AG04449 (cell line): ENCODE results near the gene MINDY4B.

Source experiments
- CTCF ChIA-PET: fragments of 350-600 bp; formaldehyde crosslinking; extraction: SDS; loops from one replicate; lab custom pipeline; 2021; ENCODE audit warnings: antibody characterized with exemption; lab: Yijun Ruan, JAX
- POLR2A ChIA-PET: fragments of 400-600, 350-600 bp; formaldehyde crosslinking; extraction: SDS; loops from one replicate; lab custom pipeline; 2020; ENCODE audit warnings: antibody characterized with exemption, inconsistent platforms; lab: Yijun Ruan, JAX
- DNase-seq: peaks from one replicate; pipeline ENCODE4 v3.0.0-alpha.2; 2010; ENCODE audit warnings: low read depth, low spot score
- H3K4me3 ChIP-seq: 2 replicates; pipeline ENCODE4 v1.5.1; 2011; ENCODE audit warnings: low read depth, mild to moderate bottlenecking, control low read depth, low read length
- TF ChIP-seq, protein P1 (sequence below): IDR thresholded peaks from one replicate; pipeline ENCODE4 v1.5.1; 2011; ENCODE audit warnings: mild to moderate bottlenecking, moderate library complexity, low read length, control low read depth, inconsistent platforms; ENCODE audit not compliant: insufficient read depth; ENCODE audit errors: missing control alignments

MINDY4B gene

GRCh38 chr3:150825916-150826377 lies 79.3 kb downstream of the MINDY4B start:
- no peak for DNase-seq
- POLR2A ChIA-PET, result no interaction called here
- CTCF ChIA-PET, result no interaction called here

DNA sequence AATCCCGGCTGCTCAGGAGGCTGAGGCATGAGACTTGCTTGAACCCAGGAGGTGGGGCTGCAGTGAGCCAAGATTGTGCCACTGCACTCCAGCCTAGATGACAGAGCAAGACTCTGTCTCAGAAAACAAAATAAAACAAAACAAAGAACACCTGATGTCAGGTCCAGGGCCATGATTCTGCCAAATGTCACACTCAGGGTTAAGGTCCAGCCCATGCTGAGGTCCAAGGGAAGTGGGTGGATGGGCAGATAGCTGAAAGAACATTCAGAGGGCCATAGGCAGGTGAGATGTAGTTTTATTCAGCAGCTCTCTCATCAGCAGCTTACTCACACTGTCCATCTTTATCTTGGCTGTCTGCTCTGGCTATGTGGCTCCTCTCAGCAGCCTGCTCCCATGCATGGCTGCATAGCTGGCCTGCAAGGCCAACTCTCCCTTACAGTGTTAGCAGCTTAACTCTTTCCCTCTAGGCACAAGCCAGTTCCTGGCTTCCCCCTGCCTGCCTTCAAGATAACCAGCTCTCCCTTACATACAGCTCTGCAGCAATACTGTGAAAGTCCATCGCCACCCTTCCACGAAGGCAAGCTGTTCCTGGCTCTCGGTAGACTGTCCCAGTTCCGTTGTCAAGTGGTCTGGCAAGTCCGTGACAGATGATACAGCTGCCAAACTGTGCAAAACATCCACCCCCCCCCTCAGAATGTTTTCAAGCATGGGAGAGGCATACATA lies 79.9 kb downstream of the MINDY4B start:
- TF ChIP-seq, protein P1, sequence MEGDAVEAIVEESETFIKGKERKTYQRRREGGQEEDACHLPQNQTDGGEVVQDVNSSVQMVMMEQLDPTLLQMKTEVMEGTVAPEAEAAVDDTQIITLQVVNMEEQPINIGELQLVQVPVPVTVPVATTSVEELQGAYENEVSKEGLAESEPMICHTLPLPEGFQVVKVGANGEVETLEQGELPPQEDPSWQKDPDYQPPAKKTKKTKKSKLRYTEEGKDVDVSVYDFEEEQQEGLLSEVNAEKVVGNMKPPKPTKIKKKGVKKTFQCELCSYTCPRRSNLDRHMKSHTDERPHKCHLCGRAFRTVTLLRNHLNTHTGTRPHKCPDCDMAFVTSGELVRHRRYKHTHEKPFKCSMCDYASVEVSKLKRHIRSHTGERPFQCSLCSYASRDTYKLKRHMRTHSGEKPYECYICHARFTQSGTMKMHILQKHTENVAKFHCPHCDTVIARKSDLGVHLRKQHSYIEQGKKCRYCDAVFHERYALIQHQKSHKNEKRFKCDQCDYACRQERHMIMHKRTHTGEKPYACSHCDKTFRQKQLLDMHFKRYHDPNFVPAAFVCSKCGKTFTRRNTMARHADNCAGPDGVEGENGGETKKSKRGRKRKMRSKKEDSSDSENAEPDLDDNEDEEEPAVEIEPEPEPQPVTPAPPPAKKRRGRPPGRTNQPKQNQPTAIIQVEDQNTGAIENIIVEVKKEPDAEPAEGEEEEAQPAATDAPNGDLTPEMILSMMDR, result no peak
- ChIA-PET POLR2A (no interaction called here), CTCF (no interaction called here)
- DNase-seq, result no peak
- no peak overlapping the region for H3K4me3 ChIP-seq

More at GRCh38 chr3:150825916-150826377, 79.3 kb downstream of the MINDY4B start:
- TF ChIP-seq, protein P1, result no peak
- no peak overlapping the region for H3K4me3 ChIP-seq

DNA sequence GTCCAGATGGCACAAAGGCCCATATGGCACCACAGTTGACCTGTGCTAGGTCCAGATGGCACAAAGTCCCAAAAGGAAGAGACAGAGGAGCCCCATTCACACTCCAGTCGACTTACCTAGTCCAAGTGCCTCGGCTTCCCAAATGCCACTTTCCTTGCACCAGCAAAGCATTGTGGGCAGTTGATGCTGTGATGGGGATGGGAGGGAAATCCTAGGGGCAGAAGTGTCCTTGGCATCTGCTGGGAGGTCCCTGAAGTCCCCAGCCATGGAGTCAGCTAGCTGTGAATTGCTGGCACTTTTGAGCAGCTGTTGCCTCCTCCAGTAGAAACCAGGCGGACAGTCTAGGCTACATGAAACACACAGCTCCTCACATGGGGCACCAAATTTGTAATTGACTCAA lies 82.0 kb downstream of the MINDY4B start:
- ChIA-PET CTCF (no interaction called here), POLR2A (no interaction called here)
- TF ChIP-seq, protein P1, result no peak
- no peak overlapping the region for H3K4me3 ChIP-seq
- no peak for DNase-seq

DNA sequence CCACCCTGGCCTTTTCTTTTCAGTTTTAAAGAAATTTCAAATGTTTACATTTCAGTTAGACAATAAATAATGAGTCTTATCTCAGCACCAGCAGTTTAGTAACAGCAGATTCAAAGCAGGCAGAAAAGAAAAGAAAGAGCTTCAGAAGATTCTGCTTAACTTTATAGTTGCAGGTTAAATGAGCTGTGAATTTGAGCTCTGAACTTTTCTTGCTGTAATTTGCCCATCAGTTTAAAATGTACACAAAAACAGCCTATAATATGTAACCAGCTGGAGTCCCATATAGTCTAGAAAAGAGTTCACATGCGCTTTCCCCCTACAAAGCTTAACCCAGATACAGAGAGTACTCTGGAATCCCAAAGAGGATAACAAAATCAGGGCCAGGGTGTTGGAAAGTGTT lies 82.6 kb downstream of the MINDY4B start:
- H3K4me3 ChIP-seq, result no peak overlapping the region
- ChIA-PET CTCF (no interaction called here), POLR2A (no interaction called here)
- TF ChIP-seq, protein P1, result no peak
- DNase-seq, result no peak
